SJCRH30 (cell line): ENCODE measurements around the gene BIRC5. TPM values are rescaled to one million over a fixed set of nuclear protein-coding genes. Genes with fewer than 3 reads are reported as not detected.

Experiments
- DNase-seq, 2 experiments: peaks; one replicate each; pipeline ENCODE4 v3.0.0-alpha.2; 2015 to 2020
- H3K27ac ChIP-seq: fragments of 250-450 bp; sonication (Bioruptor Pico); 2 replicates; pipeline ENCODE4 v1.5.1; 2020; ENCODE audit warnings: mild to moderate bottlenecking, moderate library complexity
- H3K27me3 ChIP-seq: fragments of 250-450 bp; sonication (Bioruptor Pico); 2 replicates; pipeline ENCODE4 v1.5.1; 2020; ENCODE audit warnings: mild to moderate bottlenecking, moderate library complexity
- H3K36me3 ChIP-seq: fragments of 250-450 bp; sonication (Bioruptor Pico); 2 replicates; pipeline ENCODE4 v1.5.1; 2020; ENCODE audit warnings: mild to moderate bottlenecking, moderate library complexity
- H3K4me1 ChIP-seq: fragments of 250-450 bp; sonication (Bioruptor Pico); 2 replicates; pipeline ENCODE4 v1.5.1; 2020; ENCODE audit warnings: mild to moderate bottlenecking, moderate library complexity
- H3K4me3 ChIP-seq: fragments of 250-450 bp; sonication (Bioruptor Pico); 2 replicates; pipeline ENCODE4 v1.5.1; 2020; ENCODE audit warnings: mild to moderate bottlenecking, moderate library complexity
- H3K9me3 ChIP-seq: fragments of 250-450 bp; sonication (Bioruptor Pico); replicated peaks from 2 replicates; pipeline ENCODE4 v1.5.1; 2020; ENCODE audit warnings: mild to moderate bottlenecking, moderate library complexity
- total RNA-seq: library from RNA; depleted of rRNA; stranded (reverse); fragments of >200 nt; shearing (Covaris generic); gene quantifications from 2 replicates; pipeline ENCODE4 v1.2.3, GENCODE V29; 2014

The BIRC5 gene
- total RNA-seq, 1 experiment from 2014 or later = 255 TPM

- Histone ChIP-seq H3K27me3 (no peaks in the 10 kb centered on the region), H3K9me3 (no peaks in the 10 kb centered on the region), H3K27ac (no peak overlapping the region), H3K4me3 (no peak overlapping the region), H3K36me3 (peaks cover 16% of the 10 kb centered on the region), H3K4me1 (no peaks in the 10 kb centered on the region)
- no peak for DNase-seq
Measured at GRCh38 chr17:78202666-78203065, 11.4 kb upstream of the BIRC5 start.

GRCh38 chr17:78204387-78205123 is 9.5 kb upstream of the BIRC5 start:
- Histone ChIP-seq H3K4me3 (no peak overlapping the region), H3K9me3 (no peaks in the 10 kb centered on the region), H3K27ac (no peak overlapping the region), H3K27me3 (no peaks in the 10 kb centered on the region), H3K4me1 (no peaks in the 10 kb centered on the region), H3K36me3 (peaks cover 10% of the 10 kb centered on the region)
- no peak for DNase-seq

GRCh38 chr17:78205124-78205775 is 8.8 kb upstream of the BIRC5 start:
- H3K36me3 ChIP-seq = peaks cover 10% of the 10 kb centered on the region
- no peaks in the 10 kb centered on the region for H3K27me3 ChIP-seq
- H3K9me3 ChIP-seq = no peaks in the 10 kb centered on the region
- no peak overlapping the region for H3K27ac ChIP-seq
- H3K4me3 ChIP-seq = no peak overlapping the region
- DNase-seq = no peak
- H3K4me1 ChIP-seq = no peaks in the 10 kb centered on the region

- no peaks in the 10 kb centered on the region for H3K4me1 ChIP-seq
- no peak overlapping the region for H3K4me3 ChIP-seq
- peaks cover 10% of the 10 kb centered on the region for H3K36me3 ChIP-seq
- no peak for DNase-seq
- no peak overlapping the region for H3K27ac ChIP-seq
- no peaks in the 10 kb centered on the region for H3K9me3 ChIP-seq
- H3K27me3 ChIP-seq = no peaks in the 10 kb centered on the region
Measured at GRCh38 chr17:78206298-78206697, 7.8 kb upstream of the BIRC5 start.

GRCh38 chr17:78208486-78208885 is 5.6 kb upstream of the BIRC5 start:
- Histone ChIP-seq H3K4me3 (no peak overlapping the region), H3K9me3 (no peaks in the 10 kb centered on the region), H3K4me1 (no peaks in the 10 kb centered on the region), H3K27ac (no peak overlapping the region), H3K27me3 (no peaks in the 10 kb centered on the region), H3K36me3 (peaks cover 7% of the 10 kb centered on the region; the same call in 1 of the 2 replicates)
- no peak for DNase-seq

- no peak overlapping the region for H3K4me3 ChIP-seq
- H3K27me3 ChIP-seq = no peaks in the 10 kb centered on the region
- DNase-seq = no peak
- H3K27ac ChIP-seq = no peak overlapping the region
- H3K36me3 ChIP-seq = no peaks in the 10 kb centered on the region; the same call in 1 of the 2 replicates
- H3K4me1 ChIP-seq = no peaks in the 10 kb centered on the region
- H3K9me3 ChIP-seq = no peaks in the 10 kb centered on the region
Measured at GRCh38 chr17:78210111-78210510, 3.9 kb upstream of the BIRC5 start.

- no peaks in the 10 kb centered on the region for H3K9me3 ChIP-seq
- no peak for DNase-seq
- peaks cover 6% of the 10 kb centered on the region for H3K36me3 ChIP-seq
- H3K4me1 ChIP-seq = peaks cover 5% of the 10 kb centered on the region; the same call in 1 of the 2 replicates
- no peak overlapping the region for H3K27ac ChIP-seq
- no peak overlapping the region for H3K4me3 ChIP-seq
- no peaks in the 10 kb centered on the region for H3K27me3 ChIP-seq
Measured at GRCh38 chr17:78211032-78211431, 3.0 kb upstream of the BIRC5 start.

- H3K4me3 ChIP-seq = peak overlapping the region; percentile 90
- peaks cover 5% of the 10 kb centered on the region for H3K4me1 ChIP-seq
- no peaks in the 10 kb centered on the region for H3K9me3 ChIP-seq
- H3K27ac ChIP-seq = peak overlapping the region; percentile 94
- peaks cover 40% of the 10 kb centered on the region for H3K36me3 ChIP-seq
- no peak for DNase-seq
- no peaks in the 10 kb centered on the region for H3K27me3 ChIP-seq
Measured at GRCh38 chr17:78214706-78215061, 631 bp downstream of the BIRC5 start.

GRCh38 chr17:78219396-78220150 is 5.5 kb downstream of the BIRC5 start:
- Histone ChIP-seq H3K4me3 (no peak overlapping the region), H3K27me3 (no peaks in the 10 kb centered on the region), H3K9me3 (no peaks in the 10 kb centered on the region), H3K27ac (no peak overlapping the region), H3K4me1 (peaks cover 5% of the 10 kb centered on the region), H3K36me3 (peaks cover 85% of the 10 kb centered on the region)
- DNase-seq = no peak

GRCh38 chr17:78223061-78223460 is 9.0 kb downstream of the BIRC5 start:
- no peak for DNase-seq
- peaks cover 67% of the 10 kb centered on the region for H3K36me3 ChIP-seq
- no peaks in the 10 kb centered on the region for H3K27me3 ChIP-seq
- H3K9me3 ChIP-seq = no peaks in the 10 kb centered on the region
- H3K27ac ChIP-seq = no peak overlapping the region
- H3K4me3 ChIP-seq = no peak overlapping the region
- H3K4me1 ChIP-seq = peaks cover 18% of the 10 kb centered on the region

- DNase-seq = no peak
- Histone ChIP-seq H3K9me3 (no peaks in the 10 kb centered on the region), H3K27ac (no peak overlapping the region), H3K4me3 (no peak overlapping the region), H3K4me1 (peaks cover 18% of the 10 kb centered on the region), H3K36me3 (peaks cover 61% of the 10 kb centered on the region), H3K27me3 (no peaks in the 10 kb centered on the region)
Measured at GRCh38 chr17:78223765-78224164, 9.7 kb downstream of the BIRC5 start.

GRCh38 chr17:78224231-78225087 is 10.4 kb downstream of the BIRC5 start:
- H3K4me3 ChIP-seq = no peak overlapping the region
- H3K4me1 ChIP-seq = peaks cover 18% of the 10 kb centered on the region
- no peak for DNase-seq
- no peaks in the 10 kb centered on the region for H3K27me3 ChIP-seq
- H3K27ac ChIP-seq = no peak overlapping the region
- peaks cover 54% of the 10 kb centered on the region for H3K36me3 ChIP-seq
- no peaks in the 10 kb centered on the region for H3K9me3 ChIP-seq

GRCh38 chr17:78225088-78225865 is 11.2 kb downstream of the BIRC5 start:
- Histone ChIP-seq H3K27me3 (no peaks in the 10 kb centered on the region), H3K27ac (no peak overlapping the region), H3K4me1 (peaks cover 19% of the 10 kb centered on the region), H3K36me3 (peaks cover 48% of the 10 kb centered on the region), H3K4me3 (no peak overlapping the region), H3K9me3 (no peaks in the 10 kb centered on the region)
- no peak for DNase-seq
